Measurements from ENCODE around the gene C19orf38. TPM values are rescaled to one million over a fixed set of nuclear protein-coding genes. Genes with fewer than 3 reads are reported as not detected.

C19orf38 gene
- total and polyA plus RNA-seq, 9 donors: 0.52 to 4.1 (median 1.0) TPM

GRCh38 chr19:10842788-10843187 is 5.4 kb upstream of the C19orf38 start:
- H3K4me3 ChIP-seq: no peak overlapping the region
- DNase-seq: no peak
- no peak overlapping the region for H3K27ac ChIP-seq
- intact Hi-C loops (cut with DNase I): no loop called here
- H3K27me3 ChIP-seq: no peaks in the 10 kb centered on the region
- H3K36me3 ChIP-seq: no peaks in the 10 kb centered on the region
- no peaks in the 10 kb centered on the region for H3K9me3 ChIP-seq
- no peak for TF ChIP-seq POLR2A (IDR thresholded peaks at IDR 0.05)
- TF ChIP-seq CTCF (IDR thresholded peaks at IDR 0.05): no peak
- no peak for TF ChIP-seq EP300 (IDR thresholded peaks at IDR 0.05)
- H3K4me1 ChIP-seq (ENCODE audit: insufficient read depth): no peaks in the 10 kb centered on the region
- WGBS, 3 donors: 83 to 84% (median 84%) methylated on average over 7 of the region's 7 CpGs

GRCh38 chr19:10846500-10847202 is 1.6 kb upstream of the C19orf38 start:
- Histone ChIP-seq H3K9me3 (no peaks in the 10 kb centered on the region), H3K36me3 (no peaks in the 10 kb centered on the region), H3K27ac (no peak overlapping the region), H3K4me3 (no peak overlapping the region), H3K4me1 (ENCODE audit: insufficient read depth) (no peaks in the 10 kb centered on the region), H3K27me3 (no peaks in the 10 kb centered on the region)
- TF ChIP-seq POLR2A (IDR thresholded peaks at IDR 0.05) (no peak), CTCF (IDR thresholded peaks at IDR 0.05) (no peak), EP300 (IDR thresholded peaks at IDR 0.05) (no peak)
- DNase-seq: no peak
- intact Hi-C loops (cut with DNase I): no loop called here
- WGBS, 3 donors: 82 to 85% (median 85%) methylated on average over 2 of the region's 2 CpGs

- TF ChIP-seq CTCF (IDR thresholded peaks at IDR 0.05): no peak
- no peak for TF ChIP-seq POLR2A (IDR thresholded peaks at IDR 0.05)
- TF ChIP-seq EP300 (IDR thresholded peaks at IDR 0.05): no peak
Measured at GRCh38 chr19:10850631-10851030, 2.4 kb downstream of the C19orf38 start.

GRCh38 chr19:10852098-10852800 is 4.0 kb downstream of the C19orf38 start:
- Histone ChIP-seq H3K4me3 (no peak overlapping the region), H3K4me1 (ENCODE audit: insufficient read depth) (no peaks in the 10 kb centered on the region), H3K27me3 (no peaks in the 10 kb centered on the region), H3K36me3 (no peaks in the 10 kb centered on the region), H3K9me3 (no peaks in the 10 kb centered on the region), H3K27ac (no peak overlapping the region)
- 80 to 83% (median 83%) methylated on average over 7 of the region's 7 CpGs for WGBS, 3 donors
- no peak for DNase-seq
- TF ChIP-seq EP300 (IDR thresholded peaks at IDR 0.05): no peak
- no peak for TF ChIP-seq CTCF (IDR thresholded peaks at IDR 0.05)
- no peak for TF ChIP-seq POLR2A (IDR thresholded peaks at IDR 0.05)
- intact Hi-C loops (cut with DNase I): loop anchor here in 1 of 4 donors (10.0 kb wide), 1 partner anchor 137 kb away; the partner anchor contains the start of gene DNM2

More at GRCh38 chr19:10850631-10851030, 2.4 kb downstream of the C19orf38 start:
- WGBS, 3 donors: 86 to 96% (median 90%) methylated on average over 5 of the region's 5 CpGs
- Histone ChIP-seq H3K4me3 (no peak overlapping the region), H3K9me3 (no peaks in the 10 kb centered on the region), H3K4me1 (ENCODE audit: insufficient read depth) (no peaks in the 10 kb centered on the region), H3K36me3 (no peaks in the 10 kb centered on the region), H3K27me3 (no peaks in the 10 kb centered on the region), H3K27ac (no peak overlapping the region)
- intact Hi-C loops (cut with DNase I): loop anchor here in 1 of 4 donors (10.0 kb wide), 1 partner anchor 136 kb away; the partner anchor contains the start of gene DNM2
- DNase-seq: no peak
